MG63 (cell line): Measurements from ENCODE around the gene AGAP3. TPM values are rescaled to one million over a fixed set of nuclear protein-coding genes. Genes with fewer than 3 reads are reported as not detected.

Experiments
- DNase-seq: peaks from one replicate; pipeline ENCODE4 v3.0.0-alpha.2; 2020
- H3K27me3 ChIP-seq: fragments of 250-450 bp; sonication (Bioruptor Pico); 2 replicates; pipeline ENCODE4 v1.5.1; 2020; ENCODE audit warnings: mild to moderate bottlenecking, moderate library complexity
- H3K36me3 ChIP-seq: fragments of 250-450 bp; sonication (Bioruptor Pico); 2 replicates; pipeline ENCODE4 v1.5.1; 2020; ENCODE audit warnings: mild to moderate bottlenecking, moderate library complexity
- H3K4me3 ChIP-seq: fragments of 250-450 bp; sonication (Bioruptor Pico); 2 replicates; pipeline ENCODE4 v1.5.1; 2020; ENCODE audit warnings: mild to moderate bottlenecking, moderate library complexity
- H3K9me3 ChIP-seq: fragments of 250-450 bp; sonication (Bioruptor Pico); 2 replicates; pipeline ENCODE4 v1.5.1; 2020; ENCODE audit warnings: mild to moderate bottlenecking, moderate library complexity
- total RNA-seq: library from RNA; depleted of rRNA; stranded (reverse); fragments of >200 nt; shearing (Covaris generic); gene quantifications from 2 replicates; pipeline ENCODE4 v1.2.3, GENCODE V29; 2014; ENCODE audit warnings: low replicate concordance

Gene AGAP3
- total RNA-seq, 1 experiment from 2014 or later, result 35.1 TPM

- H3K27me3 ChIP-seq, result no peaks in the 10 kb centered on the region
- H3K36me3 ChIP-seq, result peaks cover 2% of the 10 kb centered on the region
- DNase-seq, result no peak
- H3K9me3 ChIP-seq, result no peaks in the 10 kb centered on the region
- no peak overlapping the region for H3K4me3 ChIP-seq
Measured at GRCh38 chr7:151131592-151132293, 45.5 kb downstream of the AGAP3 start.

GRCh38 chr7:151132461-151133205, 46.4 kb downstream of the AGAP3 start:
- no peaks in the 10 kb centered on the region for H3K9me3 ChIP-seq
- no peak overlapping the region for H3K4me3 ChIP-seq
- H3K27me3 ChIP-seq, result no peaks in the 10 kb centered on the region
- no peak for DNase-seq
- H3K36me3 ChIP-seq, result peaks cover 2% of the 10 kb centered on the region

- no peaks in the 10 kb centered on the region for H3K9me3 ChIP-seq
- peaks cover 2% of the 10 kb centered on the region for H3K36me3 ChIP-seq
- H3K4me3 ChIP-seq, result no peak overlapping the region
- no peaks in the 10 kb centered on the region for H3K27me3 ChIP-seq
- no peak for DNase-seq
Measured at GRCh38 chr7:151133266-151133985, 47.2 kb downstream of the AGAP3 start.

- H3K27me3 ChIP-seq, result no peaks in the 10 kb centered on the region
- H3K9me3 ChIP-seq, result no peaks in the 10 kb centered on the region
- no peak overlapping the region for H3K4me3 ChIP-seq
- H3K36me3 ChIP-seq, result peaks cover 2% of the 10 kb centered on the region
- no peak for DNase-seq
Measured at GRCh38 chr7:151133986-151134742, 47.9 kb downstream of the AGAP3 start.

GRCh38 chr7:151134743-151135524, 48.7 kb downstream of the AGAP3 start:
- DNase-seq, result no peak
- H3K36me3 ChIP-seq, result peaks cover 2% of the 10 kb centered on the region; the same call in 1 of the 2 replicates
- H3K27me3 ChIP-seq, result no peaks in the 10 kb centered on the region
- no peaks in the 10 kb centered on the region for H3K9me3 ChIP-seq
- no peak overlapping the region for H3K4me3 ChIP-seq

GRCh38 chr7:151135525-151135845, 49.2 kb downstream of the AGAP3 start:
- H3K4me3 ChIP-seq, result no peak overlapping the region
- H3K36me3 ChIP-seq, result peaks cover 5% of the 10 kb centered on the region; the same call in 1 of the 2 replicates
- DNase-seq, result no peak
- no peaks in the 10 kb centered on the region for H3K27me3 ChIP-seq
- no peaks in the 10 kb centered on the region for H3K9me3 ChIP-seq

GRCh38 chr7:151135866-151136843, 49.9 kb downstream of the AGAP3 start:
- DNase-seq, result no peak
- H3K36me3 ChIP-seq, result peaks cover 5% of the 10 kb centered on the region; the same call in 1 of the 2 replicates
- H3K9me3 ChIP-seq, result no peaks in the 10 kb centered on the region
- no peaks in the 10 kb centered on the region for H3K27me3 ChIP-seq
- no peak overlapping the region for H3K4me3 ChIP-seq

- no peaks in the 10 kb centered on the region for H3K9me3 ChIP-seq
- no peak overlapping the region for H3K4me3 ChIP-seq
- no peaks in the 10 kb centered on the region for H3K27me3 ChIP-seq
- DNase-seq, result no peak
- H3K36me3 ChIP-seq, result peaks cover 5% of the 10 kb centered on the region; the same call in 1 of the 2 replicates
Measured at GRCh38 chr7:151137076-151137675, 50.9 kb downstream of the AGAP3 start.

- Histone ChIP-seq H3K9me3 (no peaks in the 10 kb centered on the region), H3K27me3 (no peaks in the 10 kb centered on the region), H3K4me3 (no peak overlapping the region), H3K36me3 (peaks cover 5% of the 10 kb centered on the region; the same call in 1 of the 2 replicates)
- no peak for DNase-seq
Measured at GRCh38 chr7:151137791-151138152, 51.5 kb downstream of the AGAP3 start.

- Histone ChIP-seq H3K4me3 (no peak overlapping the region), H3K27me3 (no peaks in the 10 kb centered on the region), H3K9me3 (no peaks in the 10 kb centered on the region), H3K36me3 (peaks cover 5% of the 10 kb centered on the region; the same call in 1 of the 2 replicates)
- no peak for DNase-seq
Measured at GRCh38 chr7:151138153-151138851, 52.0 kb downstream of the AGAP3 start.

- H3K9me3 ChIP-seq, result no peaks in the 10 kb centered on the region
- no peaks in the 10 kb centered on the region for H3K27me3 ChIP-seq
- peaks cover 5% of the 10 kb centered on the region for H3K36me3 ChIP-seq
- H3K4me3 ChIP-seq, result no peak overlapping the region
- DNase-seq, result no peak
Measured at GRCh38 chr7:151139071-151139790, 53.0 kb downstream of the AGAP3 start.

- no peaks in the 10 kb centered on the region for H3K27me3 ChIP-seq
- H3K4me3 ChIP-seq, result no peak overlapping the region
- H3K9me3 ChIP-seq, result no peaks in the 10 kb centered on the region
- peaks cover 5% of the 10 kb centered on the region for H3K36me3 ChIP-seq
- DNase-seq, result no peak
Measured at GRCh38 chr7:151139791-151140190, 53.5 kb downstream of the AGAP3 start.

- Histone ChIP-seq H3K9me3 (no peaks in the 10 kb centered on the region), H3K4me3 (no peak overlapping the region), H3K36me3 (peaks cover 2% of the 10 kb centered on the region), H3K27me3 (no peaks in the 10 kb centered on the region)
- no peak for DNase-seq
Measured at GRCh38 chr7:151140826-151141225, 54.6 kb downstream of the AGAP3 start.
